ENCODE measurements around the gene URB2. TPM values are rescaled to one million over a fixed set of nuclear protein-coding genes. Genes with fewer than 3 reads are reported as not detected.
"Not testable (repeated sequence)": the region's sequence is repeated elsewhere in the genome, so short reads cannot be mapped to it uniquely, and the experiment has no call there.

Gene URB2
- total RNA-seq, 1 donor from 2014 or later, result 9.7 TPM

DNA sequence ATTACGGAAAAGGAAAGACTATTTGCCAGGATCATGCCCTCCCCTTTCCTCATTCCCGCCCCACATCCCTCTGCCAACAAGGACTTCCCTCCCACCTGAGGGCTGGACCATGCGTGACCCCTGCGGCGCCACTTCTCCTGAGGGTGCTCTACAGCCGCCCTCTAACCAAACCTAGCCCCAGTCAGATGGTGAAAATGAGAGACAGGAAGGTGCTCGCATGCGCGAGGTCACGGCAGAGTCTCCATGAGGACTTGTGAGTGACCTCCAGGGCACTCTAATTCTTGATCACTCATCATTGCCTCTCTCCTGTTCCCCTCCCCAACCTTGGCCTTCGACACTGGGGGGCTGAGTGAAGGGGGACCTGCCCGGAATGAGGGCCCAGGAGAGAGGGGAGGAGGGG is 32.2 kb upstream of the URB2 start:
- H3K36me3 ChIP-seq (ENCODE audit: insufficient read depth, low read length), result peaks cover 4% of the 10 kb centered on the region
- Mint-ChIP-seq H3K9me3 (ENCODE audit: unreplicated experiment) (no peaks in the 10 kb centered on the region), H3K36me3 (ENCODE audit: low read depth, unreplicated experiment) (peaks cover 14% of the 10 kb centered on the region), H3K4me1 (ENCODE audit: low read depth, unreplicated experiment) (peaks cover 9% of the 10 kb centered on the region), H3K4me3 (ENCODE audit: unreplicated experiment) (no peak overlapping the region), H3K27ac (ENCODE audit: unreplicated experiment) (no peak overlapping the region), H3K27me3 (ENCODE audit: low read depth, unreplicated experiment) (no peaks in the 10 kb centered on the region)
- H2AFZ ChIP-seq (ENCODE audit: low read depth, low read length), result no peak overlapping the region
- H3K79me2 ChIP-seq (ENCODE audit: insufficient read depth, low read length), result peaks cover 27% of the 10 kb centered on the region
- H3K9me3 ChIP-seq (ENCODE audit: insufficient read depth, low read depth, low read length), result no peaks in the 10 kb centered on the region
- peaks cover 21% of the 10 kb centered on the region for H4K20me1 ChIP-seq (ENCODE audit: insufficient read depth, low read length)
- no peak overlapping the region for H3K4me2 ChIP-seq (ENCODE audit: low read length)
- H3K27ac ChIP-seq (ENCODE audit: low read depth, low read length), result no peak overlapping the region
- FAIRE-seq (no peak), DNase-seq (ENCODE audit: low read depth) (no peak)
- H3K9ac ChIP-seq (ENCODE audit: low read length), result no peak overlapping the region
- peaks cover 8% of the 10 kb centered on the region for H3K4me1 ChIP-seq (ENCODE audit: insufficient read depth, low read length)
- no peaks in the 10 kb centered on the region for H3K27me3 ChIP-seq (ENCODE audit: insufficient read depth, low read length)
- no peak overlapping the region for H3K4me3 ChIP-seq (ENCODE audit: insufficient read depth, low read depth, low read length)
- TF ChIP-seq EZH2 (IDR thresholded peaks at IDR 0.05; ENCODE audit: insufficient read depth, low read length), result no peak
- TF ChIP-seq, protein P1, sequence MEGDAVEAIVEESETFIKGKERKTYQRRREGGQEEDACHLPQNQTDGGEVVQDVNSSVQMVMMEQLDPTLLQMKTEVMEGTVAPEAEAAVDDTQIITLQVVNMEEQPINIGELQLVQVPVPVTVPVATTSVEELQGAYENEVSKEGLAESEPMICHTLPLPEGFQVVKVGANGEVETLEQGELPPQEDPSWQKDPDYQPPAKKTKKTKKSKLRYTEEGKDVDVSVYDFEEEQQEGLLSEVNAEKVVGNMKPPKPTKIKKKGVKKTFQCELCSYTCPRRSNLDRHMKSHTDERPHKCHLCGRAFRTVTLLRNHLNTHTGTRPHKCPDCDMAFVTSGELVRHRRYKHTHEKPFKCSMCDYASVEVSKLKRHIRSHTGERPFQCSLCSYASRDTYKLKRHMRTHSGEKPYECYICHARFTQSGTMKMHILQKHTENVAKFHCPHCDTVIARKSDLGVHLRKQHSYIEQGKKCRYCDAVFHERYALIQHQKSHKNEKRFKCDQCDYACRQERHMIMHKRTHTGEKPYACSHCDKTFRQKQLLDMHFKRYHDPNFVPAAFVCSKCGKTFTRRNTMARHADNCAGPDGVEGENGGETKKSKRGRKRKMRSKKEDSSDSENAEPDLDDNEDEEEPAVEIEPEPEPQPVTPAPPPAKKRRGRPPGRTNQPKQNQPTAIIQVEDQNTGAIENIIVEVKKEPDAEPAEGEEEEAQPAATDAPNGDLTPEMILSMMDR (IDR thresholded peaks at IDR 0.05; ENCODE audit: insufficient read depth, low read depth, low read length), result no peak

DNA sequence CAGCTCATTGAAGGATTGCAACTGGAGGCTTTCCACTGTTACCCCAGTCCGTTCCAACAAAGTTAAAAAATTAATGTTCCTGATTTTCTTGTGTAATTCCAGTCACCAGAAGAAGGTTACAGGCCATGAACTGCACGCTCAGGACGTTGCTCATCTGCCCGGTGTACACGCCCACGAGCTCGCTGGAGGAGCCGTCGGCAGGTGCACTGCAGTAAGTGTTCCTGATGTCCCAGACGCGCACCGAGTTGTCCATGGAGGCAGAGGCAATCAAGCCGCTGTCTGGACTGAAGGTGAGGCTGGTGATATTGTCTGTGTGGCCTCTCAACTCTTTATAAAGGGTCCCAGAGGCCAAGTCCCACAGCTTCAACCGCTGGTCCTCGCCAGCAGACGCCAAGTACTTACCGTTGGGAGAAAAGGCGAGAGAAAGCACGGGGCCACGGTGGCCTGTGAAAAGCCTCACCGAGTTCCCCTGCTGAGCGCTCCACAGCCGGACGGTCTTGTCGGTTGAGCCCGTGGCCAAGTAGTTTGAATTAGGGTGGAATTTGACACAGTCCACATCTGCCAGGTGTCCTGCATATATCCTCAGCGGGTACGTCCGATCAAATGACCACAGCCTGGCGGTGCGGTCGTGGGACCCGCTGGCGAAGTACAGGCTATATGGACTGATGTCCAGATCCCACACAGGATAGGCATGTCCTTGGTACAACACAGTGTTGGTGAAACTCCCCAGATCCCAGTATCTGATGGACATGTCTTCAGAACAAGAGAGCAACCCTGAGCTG is 31.6 kb upstream of the URB2 start:
- no peaks in the 10 kb centered on the region for H3K27me3 Mint-ChIP-seq (ENCODE audit: low read depth, unreplicated experiment)
- Histone ChIP-seq H3K27me3 (ENCODE audit: insufficient read depth, low read length) (no peaks in the 10 kb centered on the region), H3K4me1 (ENCODE audit: insufficient read depth, low read length) (peaks cover 8% of the 10 kb centered on the region), H3K9me3 (ENCODE audit: insufficient read depth, low read depth, low read length) (no peaks in the 10 kb centered on the region), H3K4me2 (ENCODE audit: low read length) (no peak overlapping the region), H3K27ac (ENCODE audit: low read depth, low read length) (no peak overlapping the region), H3K9ac (ENCODE audit: low read length) (no peak overlapping the region), H3K4me3 (ENCODE audit: insufficient read depth, low read depth, low read length) (no peak overlapping the region), H3K36me3 (ENCODE audit: insufficient read depth, low read length) (peaks cover 4% of the 10 kb centered on the region), H4K20me1 (ENCODE audit: insufficient read depth, low read length) (peaks cover 23% of the 10 kb centered on the region), H3K79me2 (ENCODE audit: insufficient read depth, low read length) (peaks cover 31% of the 10 kb centered on the region), H2AFZ (ENCODE audit: low read depth, low read length) (no peak overlapping the region)
- H3K27ac Mint-ChIP-seq (ENCODE audit: unreplicated experiment), result no peak overlapping the region
- FAIRE-seq (no peak), DNase-seq (ENCODE audit: low read depth) (no peak)
- no peaks in the 10 kb centered on the region for H3K9me3 Mint-ChIP-seq (ENCODE audit: unreplicated experiment)
- H3K36me3 Mint-ChIP-seq (ENCODE audit: low read depth, unreplicated experiment), result peaks cover 14% of the 10 kb centered on the region
- peaks cover 9% of the 10 kb centered on the region for H3K4me1 Mint-ChIP-seq (ENCODE audit: low read depth, unreplicated experiment)
- TF ChIP-seq EZH2 (IDR thresholded peaks at IDR 0.05; ENCODE audit: insufficient read depth, low read length), result no peak
- TF ChIP-seq, protein P1 (IDR thresholded peaks at IDR 0.05; ENCODE audit: insufficient read depth, low read depth, low read length), result no peak
- H3K4me3 Mint-ChIP-seq (ENCODE audit: unreplicated experiment), result no peak overlapping the region

DNA sequence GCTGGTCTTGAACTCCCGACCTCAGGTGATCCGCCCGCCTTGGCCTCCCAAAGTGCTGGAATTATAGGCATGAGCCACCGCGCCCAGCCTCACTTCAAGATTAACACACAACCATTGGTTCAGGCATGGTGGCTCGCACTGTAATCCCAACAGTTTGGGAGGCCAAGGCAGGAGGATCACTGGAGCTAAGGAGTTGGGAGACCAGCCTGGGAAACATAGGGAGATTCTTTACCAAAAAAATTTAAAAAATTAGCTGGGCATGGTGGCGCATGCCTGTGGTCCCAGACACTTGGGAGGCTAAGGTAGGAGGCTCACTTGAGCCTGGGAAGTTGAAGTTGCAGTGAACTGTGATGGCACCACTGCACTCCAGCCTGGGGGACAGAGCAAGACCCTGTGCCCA is 30.2 kb upstream of the URB2 start:
- not testable (repeated sequence) for H3K27me3 Mint-ChIP-seq (ENCODE audit: low read depth, unreplicated experiment); H3K27ac ChIP-seq (ENCODE audit: low read depth, low read length); FAIRE-seq; H3K4me3 ChIP-seq (ENCODE audit: insufficient read depth, low read depth, low read length); H2AFZ ChIP-seq (ENCODE audit: low read depth, low read length); H3K4me1 ChIP-seq (ENCODE audit: insufficient read depth, low read length); H3K9me3 ChIP-seq (ENCODE audit: insufficient read depth, low read depth, low read length); H3K27ac Mint-ChIP-seq (ENCODE audit: unreplicated experiment); H3K4me2 ChIP-seq (ENCODE audit: low read length); H3K9ac ChIP-seq (ENCODE audit: low read length); H3K4me3 Mint-ChIP-seq (ENCODE audit: unreplicated experiment); H3K4me1 Mint-ChIP-seq (ENCODE audit: low read depth, unreplicated experiment); H3K27me3 ChIP-seq (ENCODE audit: insufficient read depth, low read length); H3K9me3 Mint-ChIP-seq (ENCODE audit: unreplicated experiment); DNase-seq (ENCODE audit: low read depth); H3K36me3 ChIP-seq (ENCODE audit: insufficient read depth, low read length)
- Histone ChIP-seq H4K20me1 (ENCODE audit: insufficient read depth, low read length) (peaks cover 31% of the 10 kb centered on the region), H3K79me2 (ENCODE audit: insufficient read depth, low read length) (peaks cover 46% of the 10 kb centered on the region)
- H3K36me3 Mint-ChIP-seq (ENCODE audit: low read depth, unreplicated experiment), result peaks cover 14% of the 10 kb centered on the region
